ENCODE data around the gene AP4M1.

- TF ChIP-seq CTCF (IDR thresholded peaks at IDR 0.05), result no peak
- no peak for TF ChIP-seq POLR2AphosphoS5 (IDR thresholded peaks at IDR 0.05)
- TF ChIP-seq POLR2A (IDR thresholded peaks at IDR 0.05), result no peak
Observed at GRCh38 chr7:100102950-100103840, 1.8 kb downstream of the AP4M1 start.
